Stomach (tissue), 9 donors: ENCODE measurements around the gene CENPM. TPM values are rescaled to one million over a fixed set of nuclear protein-coding genes. Genes with fewer than 3 reads are reported as not detected.

Experiments
- DNase-seq, 2 donors: peaks; one replicate each; pipeline versions ENCODE4 v3.0.0 to v3.0.0-alpha.2; 2013 to 2019
- H3K27ac ChIP-seq, 5 donors: fragments of 200-600 bp in 4 of 5; sonication (generic) in 4 of 5; one replicate each; pipeline ENCODE4 v1.5.1; 2013 to 2019; ENCODE audit warnings: mild to moderate bottlenecking in 1 of 5, moderate library complexity in 1 of 5
- H3K27me3 ChIP-seq, 3 donors: fragments of 200-600 bp; sonication (generic); one replicate each; pipeline ENCODE4 v1.5.1; 2017 to 2019; ENCODE audit warnings: mixed run types in 1 of 3
- H3K36me3 ChIP-seq, 4 donors: fragments of 200-600 bp; sonication (generic); 1 replicate in 3 of 4; 2 replicates in 1 of 4; pipeline ENCODE4 v1.5.1; 2016 to 2019
- H3K4me1 ChIP-seq, 4 donors: fragments of 200-600 bp; sonication (generic); one replicate each; pipeline ENCODE4 v1.5.1; 2016 to 2019
- H3K4me3 ChIP-seq, 4 donors: fragments of 200-600 bp; sonication (generic) in 3 of 4; one replicate each; pipeline ENCODE4 v1.5.1; 2016 to 2019; ENCODE audit warnings: mild to moderate bottlenecking in 1 of 4
- H3K9me3 ChIP-seq, 4 donors: fragments of 200-600 bp; sonication (generic); one replicate each; pipeline ENCODE4 v1.5.1; 2016 to 2019
- CTCF ChIP-seq, 7 experiments: fragments of 450-650 bp in 4 of 7; fragments of 200-600 bp in 3 of 7; sonication (generic) in 3 of 7; IDR thresholded peaks; one replicate each; pipeline ENCODE4 v1.5.1; 2016 to 2019; ENCODE audit warnings: antibody characterized with exemption in 7 of 7, control low read depth in 2 of 7, mild to moderate bottlenecking in 1 of 7
- EP300 ChIP-seq: sonication (generic); formaldehyde crosslinking; IDR thresholded peaks from one replicate; pipeline ENCODE4 v1.6.1; 2017; ENCODE audit warnings: antibody characterized with exemption
- POLR2A ChIP-seq, 4 donors: fragments of 450-650 bp; IDR thresholded peaks; one replicate each; pipeline ENCODE4 v1.6.1; 2016; ENCODE audit warnings: antibody characterized with exemption in 4 of 4, control low read depth in 2 of 4, mild to moderate bottlenecking in 1 of 4, moderate library complexity in 1 of 4
- POLR2AphosphoS5 ChIP-seq, 3 donors: sonication (generic); formaldehyde crosslinking; IDR thresholded peaks; one replicate each; pipeline ENCODE4 v1.6.1; 2016; ENCODE audit warnings: antibody characterized with exemption in 3 of 3
- WGBS, 5 donors: extraction: QIAGEN DNeasy Blood & Tissue Kit in 3 of 5; methylation state at CpG; one replicate each; pipeline versions ENCODE4 v1.1.5 to v1.1.7; 2013 to 2018; 5-methylcytosine and 5-hydroxymethylcytosine counted together
- intact Hi-C: fragments of 100-400 bp; cut with DNase I; formaldehyde crosslinking; loops from one replicate; pipeline ENCODE4 v1.15.1; 2023; ENCODE audit warnings: low total_unique reads
- polyA plus RNA-seq, 3 donors: library from polyadenylated mRNA; stranded (reverse); fragments of 200-250 nt; gene quantifications; one replicate each; pipeline ENCODE4 v1.2.3, GENCODE V29; 2013
- total RNA-seq, 5 donors: library from RNA; depleted of rRNA; stranded (reverse); fragments of >200 nt; gene quantifications; one replicate each; pipeline versions ENCODE4 v1.1.0 to v1.2.3, GENCODE V29; 2014 to 2016
- donor health status: healthy with polysubstance abuse.
- donor health status: Bipolar disorder and iron deficiency.
- donor health status: healthy.

Gene CENPM
- total and polyA plus RNA-seq, 8 donors = 6.1 to 64.3 (median 15.8) TPM; not detected in 1

GRCh38 chr22:41923595-41924276, 23.2 kb downstream of the CENPM start:
- WGBS, 5 donors = 87 to 94% (median 91%) methylated on average over 13 to 14 of the region's 14 CpGs
- no peaks in the 10 kb centered on the region for H3K9me3 ChIP-seq
- TF ChIP-seq POLR2AphosphoS5 (IDR thresholded peaks at IDR 0.05) (no peak), POLR2A (IDR thresholded peaks at IDR 0.05) (no peak), CTCF (IDR thresholded peaks at IDR 0.05) (no peak), EP300 (no peak)
- peaks cover 0 to 79% (median 35%) of the 10 kb centered on the region in 3 donors for H3K27me3 ChIP-seq
- no peak overlapping the region for H3K4me3 ChIP-seq
- H3K27ac ChIP-seq = no peak overlapping the region
- peaks cover 20 to 34% (median 28%) of the 10 kb centered on the region in 4 donors for H3K4me1 ChIP-seq
- H3K36me3 ChIP-seq = no peaks in the 10 kb centered on the region
- intact Hi-C loops = no loop called here
- no peak for DNase-seq

DNA sequence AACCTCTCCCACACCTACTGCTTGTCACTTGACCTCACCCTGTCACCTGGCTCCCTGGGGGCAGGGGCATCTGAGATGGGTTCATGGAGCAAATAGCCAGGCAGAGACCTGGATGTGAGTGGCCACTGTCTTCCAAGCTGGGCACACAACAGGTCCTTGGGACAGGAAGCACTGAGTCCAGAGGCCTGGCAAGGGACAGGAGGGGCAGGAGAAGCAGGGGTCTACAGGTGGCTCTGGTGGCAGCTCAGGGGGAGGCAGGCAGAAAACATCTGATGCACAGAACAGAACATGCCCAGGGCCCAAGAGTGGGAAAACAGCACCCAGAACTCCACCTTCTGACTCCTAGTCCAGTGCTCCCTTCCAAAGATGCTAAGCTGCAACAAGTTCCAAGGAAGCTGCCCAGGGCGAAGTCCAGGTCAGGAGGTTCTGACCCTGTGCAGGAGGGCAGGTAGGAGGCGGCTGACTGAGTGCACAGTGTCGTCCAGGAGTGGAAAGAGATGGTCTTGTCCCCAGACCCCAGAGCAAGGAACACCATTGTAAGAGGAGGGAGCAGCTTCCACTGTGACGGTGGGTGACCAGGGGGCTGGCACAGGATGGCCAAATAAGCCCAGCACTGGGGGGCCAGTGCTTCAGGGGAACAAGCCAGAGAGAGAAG, 23.9 kb downstream of the CENPM start:
- no peak for DNase-seq
- Histone ChIP-seq H3K27ac (no peak overlapping the region), H3K4me3 (no peak overlapping the region), H3K9me3 (no peaks in the 10 kb centered on the region), H3K27me3 (peaks cover 0 to 83% (median 35%) of the 10 kb centered on the region in 3 donors), H3K36me3 (no peaks in the 10 kb centered on the region), H3K4me1 (peaks cover 20 to 39% (median 33%) of the 10 kb centered on the region in 4 donors)
- TF ChIP-seq POLR2A (IDR thresholded peaks at IDR 0.05) = no peak
- no peak for TF ChIP-seq EP300
- no peak for TF ChIP-seq CTCF (IDR thresholded peaks at IDR 0.05)
- no peak for TF ChIP-seq POLR2AphosphoS5 (IDR thresholded peaks at IDR 0.05)
- intact Hi-C loops = no loop called here
- 89 to 91% (median 90%) methylated on average over 4 of the region's 4 CpGs for WGBS, 5 donors

GRCh38 chr22:41922328-41922727, 24.6 kb downstream of the CENPM start:
- Histone ChIP-seq H3K27me3 (peaks cover 0 to 83% (median 41%) of the 10 kb centered on the region in 3 donors), H3K4me1 (peaks cover 20 to 44% (median 37%) of the 10 kb centered on the region in 4 donors), H3K27ac (no peak overlapping the region), H3K36me3 (no peaks in the 10 kb centered on the region), H3K9me3 (no peaks in the 10 kb centered on the region), H3K4me3 (no peak overlapping the region)
- no peak for TF ChIP-seq POLR2AphosphoS5 (IDR thresholded peaks at IDR 0.05)
- no peak for TF ChIP-seq CTCF (IDR thresholded peaks at IDR 0.05)
- TF ChIP-seq EP300 = no peak
- TF ChIP-seq POLR2A (IDR thresholded peaks at IDR 0.05) = no peak
- WGBS, 5 donors = 83 to 89% (median 86%) methylated on average over 5 of the region's 5 CpGs
- no peak for DNase-seq
- intact Hi-C loops = no loop called here

DNA sequence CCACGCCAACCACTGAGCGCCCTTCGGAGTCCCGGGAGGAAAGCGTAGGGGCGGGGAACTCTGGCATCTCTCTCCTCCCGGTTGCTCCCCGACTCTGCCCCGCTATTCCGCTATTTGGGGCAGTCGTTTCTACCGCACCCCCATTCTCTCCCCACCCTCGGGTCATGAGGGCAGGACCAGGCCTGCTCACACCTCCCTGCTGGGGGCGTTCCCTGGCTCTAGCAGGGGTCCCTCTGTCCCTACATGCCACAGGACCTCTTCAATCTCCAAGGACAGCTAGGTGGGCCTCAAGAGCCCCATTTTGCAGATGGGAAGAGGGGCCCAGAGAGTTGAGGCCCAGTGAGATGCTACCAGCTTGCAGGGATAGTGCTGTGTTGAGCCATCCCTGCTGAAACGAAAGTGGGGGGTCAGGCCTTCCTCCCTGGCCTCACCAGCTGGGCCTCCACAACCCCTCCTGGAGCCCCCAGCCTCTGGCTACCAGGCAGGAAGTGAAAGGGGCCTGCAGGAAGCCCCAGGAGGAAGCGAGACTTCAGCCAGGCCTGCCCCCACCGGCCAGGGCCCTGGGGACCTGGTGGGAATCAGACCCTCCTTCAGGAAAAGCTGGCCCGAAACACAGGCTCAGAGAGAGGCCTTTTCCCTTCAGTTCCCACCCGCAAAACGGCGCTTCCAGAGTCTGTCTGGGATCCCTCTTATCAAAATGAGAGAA, 26.5 kb downstream of the CENPM start:
- Histone ChIP-seq H3K4me1 (peaks cover 9 to 32% (median 24%) of the 10 kb centered on the region in 4 donors), H3K27me3 (peaks cover 4 to 83% (median 45%) of the 10 kb centered on the region in 3 donors), H3K9me3 (no peaks in the 10 kb centered on the region), H3K4me3 (peak overlapping the region; percentile 45 to 62 (median 52)), H3K27ac (peak overlapping the region in 3 of 5 donors; percentile 13 to 54 (median 21)), H3K36me3 (no peaks in the 10 kb centered on the region)
- 52 to 63% (median 56%) methylated on average over 15 to 21 of the region's 21 CpGs for WGBS, 5 donors
- TF ChIP-seq CTCF (IDR thresholded peaks at IDR 0.05) (no peak), POLR2AphosphoS5 (IDR thresholded peaks at IDR 0.05) (no peak), EP300 (no peak), POLR2A (IDR thresholded peaks at IDR 0.05) (no peak)
- no peak for DNase-seq
- intact Hi-C loops = no loop called here
